GM12892 (cell line): ENCODE data around the gene DEPDC4.

Experiments used
- POLR2A ChIP-seq: IDR thresholded peaks from 2 replicates; pipeline ENCODE4 v1.6.1; 2011; ENCODE audit warnings: low read depth, low read length, control low read depth
- POLR2AphosphoS5 ChIP-seq: IDR thresholded peaks from 2 replicates; pipeline ENCODE4 v1.6.1; 2011; ENCODE audit warnings: low read depth, low read length, control low read depth
- TAF1 ChIP-seq: IDR thresholded peaks from 2 replicates; pipeline ENCODE4 v1.6.1; 2011; ENCODE audit warnings: low read depth, mild to moderate bottlenecking, control low read depth, low read length, borderline replicate concordance

DNA sequence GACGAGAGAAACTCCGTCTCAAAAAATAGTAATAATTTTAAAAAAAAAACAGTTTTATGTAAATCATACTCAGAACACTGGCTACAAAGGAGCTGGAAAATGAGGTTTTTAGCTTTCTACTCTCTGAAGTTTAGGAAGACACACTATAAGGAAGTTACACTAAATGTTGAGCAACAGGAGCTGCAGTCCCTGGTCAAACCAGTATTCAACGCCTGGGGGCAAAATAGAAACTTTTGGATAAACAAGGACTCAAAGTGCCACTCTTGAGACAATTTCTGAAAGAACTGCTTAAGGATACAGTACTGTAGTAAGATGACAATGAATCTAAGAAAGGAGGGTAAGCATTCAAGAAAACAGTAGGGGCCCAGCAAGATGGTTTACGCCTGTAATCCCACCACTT, 37.0 kb downstream of the DEPDC4 start:
- TF ChIP-seq POLR2A (no peak), TAF1 (no peak), POLR2AphosphoS5 (no peak)
